HEK293 (cell line): ENCODE measurements around the gene ACKR4.

Experiments
- CTCF ChIA-PET: fragments of 350-600 bp; formaldehyde crosslinking; extraction: SDS; loops from one replicate; lab custom pipeline; 2021; ENCODE audit warnings: antibody characterized with exemption; lab: Yijun Ruan, JAX
- POLR2A ChIA-PET: fragments of 300-600 bp; formaldehyde crosslinking; extraction: SDS; loops from one replicate; lab custom pipeline; 2020; ENCODE audit warnings: antibody characterized with exemption, inconsistent platforms; lab: Yijun Ruan, JAX
- H3K27ac ChIP-seq: fragments of 200-500 bp; sonication (Bioruptor generic); 2 replicates; pipeline ENCODE4 v1.5.1; 2014; ENCODE audit warnings: low read depth, low read length, control low read depth, inconsistent platforms; ENCODE audit errors: extremely low read depth
- H3K36me3 ChIP-seq, 2 experiments: fragments of 200-500 bp in 1 of 2; sonication (Bioruptor generic) in 1 of 2; 1 replicate in 1 of 2; 2 replicates in 1 of 2; pipeline ENCODE4 v1.5.1; 2014 to 2017; ENCODE audit warnings: inconsistent platforms in 2 of 2, low read length in 2 of 2; ENCODE audit not compliant: control insufficient read depth in 2 of 2, insufficient read depth in 1 of 2
- H3K4me1 ChIP-seq: fragments of 200-500 bp; sonication (Bioruptor generic); 2 replicates; pipeline ENCODE4 v1.5.1; 2014; ENCODE audit warnings: mild to moderate bottlenecking, low read length, inconsistent platforms; ENCODE audit not compliant: control insufficient read depth, insufficient read depth
- H3K4me3 ChIP-seq: 2 replicates; pipeline ENCODE4 v1.5.1; 2011; ENCODE audit warnings: low read depth, mild to moderate bottlenecking, control low read depth, low read length, moderate library complexity
- H3K9me3 ChIP-seq: fragments of 200-500 bp; sonication (Bioruptor generic); 2 replicates; pipeline ENCODE4 v1.5.1; 2014; ENCODE audit warnings: low read depth, low read length, inconsistent platforms; ENCODE audit not compliant: control insufficient read depth, insufficient read depth
- ATF2 ChIP-seq: fragments of 450-650 bp; formaldehyde crosslinking; IDR thresholded peaks from 2 replicates; pipeline ENCODE4 v1.5.1; 2016; ENCODE audit warnings: missing biosample characterization, missing genetic modification characterization, low read depth
- FEZF1 ChIP-seq: fragments of 450-650 bp; formaldehyde crosslinking; IDR thresholded peaks from 2 replicates; pipeline ENCODE4 v1.5.1; 2016; ENCODE audit warnings: missing biosample characterization, missing genetic modification characterization
- HOXC10 ChIP-seq: sonication (generic); formaldehyde crosslinking; IDR thresholded peaks from 2 replicates; pipeline ENCODE4 v1.8.1; 2023; ENCODE audit warnings: mild to moderate bottlenecking, missing genetic modification reagents
- INSM2 ChIP-seq: fragments of 450-650 bp; formaldehyde crosslinking; IDR thresholded peaks from 2 replicates; pipeline ENCODE4 v1.5.1; 2016; ENCODE audit warnings: missing biosample characterization, missing genetic modification characterization
- OSR2 ChIP-seq: fragments of 450-650 bp; formaldehyde crosslinking; IDR thresholded peaks from 2 replicates; pipeline ENCODE4 v1.5.1; 2016; ENCODE audit warnings: missing biosample characterization, missing genetic modification characterization
- PRDM6 ChIP-seq: fragments of 450-650 bp; formaldehyde crosslinking; IDR thresholded peaks from 2 replicates; pipeline ENCODE4 v1.5.1; 2017; ENCODE audit warnings: missing biosample characterization, missing genetic modification characterization
- SALL2 ChIP-seq: fragments of 450-650 bp; formaldehyde crosslinking; IDR thresholded peaks from 2 replicates; pipeline ENCODE4 v1.5.0; 2017; ENCODE audit warnings: missing biosample characterization, mild to moderate bottlenecking, missing genetic modification characterization, borderline replicate concordance
- WT1 ChIP-seq: fragments of 450-650 bp; formaldehyde crosslinking; IDR thresholded peaks from 2 replicates; pipeline ENCODE4 v1.5.1; 2016; ENCODE audit warnings: missing biosample characterization, missing genetic modification characterization
- ZBTB20 ChIP-seq: fragments of 450-650 bp; formaldehyde crosslinking; IDR thresholded peaks from 2 replicates; pipeline ENCODE4 v1.5.1; 2016; ENCODE audit warnings: missing biosample characterization, missing genetic modification characterization
- ZBTB48 ChIP-seq: fragments of 450-650 bp; formaldehyde crosslinking; IDR thresholded peaks from 2 replicates; pipeline ENCODE4 v1.5.1; 2016; ENCODE audit warnings: missing biosample characterization, missing genetic modification characterization
- ZBTB49 ChIP-seq: fragments of 450-650 bp; formaldehyde crosslinking; IDR thresholded peaks from 2 replicates; pipeline ENCODE4 v1.5.1; 2016; ENCODE audit warnings: missing biosample characterization, missing genetic modification characterization, low read depth
- ZFP37 ChIP-seq: fragments of 450-650 bp; formaldehyde crosslinking; IDR thresholded peaks from 2 replicates; pipeline ENCODE4 v1.5.1; 2016; ENCODE audit warnings: missing biosample characterization, missing genetic modification characterization
- ZFP69B ChIP-seq: fragments of 450-650 bp; formaldehyde crosslinking; IDR thresholded peaks from 2 replicates; pipeline ENCODE4 v1.5.1; 2016; ENCODE audit warnings: missing biosample characterization, missing genetic modification characterization
- ZNF114 ChIP-seq: fragments of 450-650 bp; formaldehyde crosslinking; IDR thresholded peaks from 2 replicates; pipeline ENCODE4 v1.5.0; 2017; ENCODE audit warnings: missing biosample characterization, missing genetic modification characterization
- ZNF138 ChIP-seq: fragments of 450-650 bp; formaldehyde crosslinking; IDR thresholded peaks from 2 replicates; pipeline ENCODE4 v1.5.1; 2016; ENCODE audit warnings: missing biosample characterization, missing genetic modification characterization, borderline replicate concordance
- ZNF140 ChIP-seq: fragments of 450-650 bp; formaldehyde crosslinking; IDR thresholded peaks from 2 replicates; pipeline ENCODE4 v1.5.1; 2016; ENCODE audit warnings: missing biosample characterization, missing genetic modification characterization
- ZNF155 ChIP-seq: fragments of 450-650 bp; formaldehyde crosslinking; IDR thresholded peaks from 2 replicates; pipeline ENCODE4 v1.5.1; 2016; ENCODE audit warnings: missing biosample characterization, missing genetic modification characterization
- ZNF174 ChIP-seq: fragments of 450-650 bp; formaldehyde crosslinking; IDR thresholded peaks from 2 replicates; pipeline ENCODE4 v1.5.0; 2017; ENCODE audit warnings: missing biosample characterization, mild to moderate bottlenecking, missing genetic modification characterization
- ZNF23 ChIP-seq: fragments of 450-650 bp; formaldehyde crosslinking; IDR thresholded peaks from 2 replicates; pipeline ENCODE4 v1.5.1; 2016; ENCODE audit warnings: missing biosample characterization, missing genetic modification characterization, borderline replicate concordance
- ZNF239 ChIP-seq: fragments of 450-650 bp; formaldehyde crosslinking; IDR thresholded peaks from 2 replicates; pipeline ENCODE4 v1.5.1; 2016; ENCODE audit warnings: missing biosample characterization, missing genetic modification characterization
- ZNF335 ChIP-seq: fragments of 450-650 bp; formaldehyde crosslinking; conservative IDR thresholded peaks from 2 replicates; pipeline ENCODE4 v1.5.1; 2016; ENCODE audit warnings: missing biosample characterization, missing genetic modification characterization
- ZNF37A ChIP-seq: fragments of 450-650 bp; IDR thresholded peaks from 2 replicates; pipeline ENCODE4 v1.5.1; 2018; ENCODE audit warnings: missing biosample characterization, missing genetic modification characterization
- ZNF416 ChIP-seq: fragments of 450-650 bp; formaldehyde crosslinking; IDR thresholded peaks from 2 replicates; pipeline ENCODE4 v1.5.1; 2016; ENCODE audit warnings: missing biosample characterization, missing genetic modification characterization
- ZNF501 ChIP-seq: fragments of 450-650 bp; formaldehyde crosslinking; IDR thresholded peaks from 2 replicates; pipeline ENCODE4 v1.5.1; 2016; ENCODE audit warnings: missing biosample characterization, missing genetic modification characterization
- ZNF521 ChIP-seq: fragments of 450-650 bp; formaldehyde crosslinking; IDR thresholded peaks from 2 replicates; pipeline ENCODE4 v1.5.1; 2017; ENCODE audit warnings: missing biosample characterization, mild to moderate bottlenecking, missing genetic modification characterization
- ZNF624 ChIP-seq: fragments of 450-650 bp; formaldehyde crosslinking; IDR thresholded peaks from 2 replicates; pipeline ENCODE4 v1.5.1; 2017; ENCODE audit warnings: missing biosample characterization, missing genetic modification characterization
- ZNF626 ChIP-seq: fragments of 450-650 bp; sonication (Bioruptor Pico); formaldehyde crosslinking; IDR thresholded peaks from 2 replicates; pipeline ENCODE4 v1.5.1; 2018; ENCODE audit warnings: missing biosample characterization, missing genetic modification characterization, inconsistent platforms
- ZSCAN4 ChIP-seq: fragments of 450-650 bp; formaldehyde crosslinking; IDR thresholded peaks from 2 replicates; pipeline ENCODE4 v1.5.1; 2017; ENCODE audit warnings: missing biosample characterization, missing genetic modification characterization

ACKR4 gene

GRCh38 chr3:132594498-132594897, 2.6 kb upstream of the ACKR4 start (continued):
- TF ChIP-seq ZNF138 (tag by site-specific recombination), result no peak
- no peak for TF ChIP-seq ZBTB48 (tag by site-specific recombination)
- no peak for TF ChIP-seq ZBTB20 (tag by site-specific recombination)

- POLR2A ChIA-PET, result no interaction called here
- Histone ChIP-seq H3K36me3 (peaks cover 0 to 7% of the 10 kb centered on the region in 2 experiments; a peak in 1 of 3 replicates), H3K9me3 (no peaks in the 10 kb centered on the region), H3K27ac (no peak overlapping the region), H3K4me1 (no peaks in the 10 kb centered on the region)
- no peak for TF ChIP-seq SALL2
- TF ChIP-seq ZNF114 (tag by site-specific recombination), result no peak
- TF ChIP-seq ZNF239 (tag by site-specific recombination), result no peak
- no peak for TF ChIP-seq ZBTB49 (tag by site-specific recombination)
- no peak for TF ChIP-seq ZNF140 (tag by site-specific recombination)
- TF ChIP-seq ZNF335 (tag by site-specific recombination), result no peak
- TF ChIP-seq WT1, result no peak
- no peak for TF ChIP-seq ZNF155 (tag by site-specific recombination)
- TF ChIP-seq ZNF501 (tag by site-specific recombination), result no peak
- no peak for TF ChIP-seq ZNF23 (tag by site-specific recombination)
- TF ChIP-seq HOXC10 (CRISPR knock-in tag), result no peak
- TF ChIP-seq FEZF1 (tag by site-specific recombination), result no peak
- TF ChIP-seq ZNF626 (tag by site-specific recombination), result no peak
- TF ChIP-seq ZNF174, result no peak
- TF ChIP-seq ZSCAN4, result no peak
- TF ChIP-seq ZNF624 (tag by site-specific recombination), result no peak
- TF ChIP-seq INSM2 (tag by site-specific recombination), result no peak
- TF ChIP-seq, all 188 proteins: peak for 0
- CTCF ChIA-PET, result interaction anchor here (1.0 to 1.6 kb wide), 2 partner anchors 47 to 59 kb away, joined by 3 read pairs; no protein-coding TSS in a partner anchor
- no peak overlapping the region for H3K4me3 ChIP-seq
Observed at GRCh38 chr3:132595014-132595413, 2.1 kb upstream of the ACKR4 start.

- ChIA-PET POLR2A (no interaction called here), CTCF (interaction anchor here (0.6 kb wide), 1 partner anchor 427 kb away, joined by 3 read pairs; no protein-coding TSS in a partner anchor)
- Histone ChIP-seq H3K4me1 (no peaks in the 10 kb centered on the region), H3K36me3 (peaks cover 0 to 7% of the 10 kb centered on the region in 2 experiments; a peak in 1 of 3 replicates), H3K9me3 (no peaks in the 10 kb centered on the region), H3K4me3 (no peak overlapping the region), H3K27ac (no peak overlapping the region)
- TF ChIP-seq PRDM6 (tag by site-specific recombination), result no peak
- TF ChIP-seq ZNF37A (tag by site-specific recombination), result no peak
- TF ChIP-seq ZNF155 (tag by site-specific recombination), result no peak
- TF ChIP-seq OSR2, result no peak
- no peak for TF ChIP-seq ZNF521 (tag by site-specific recombination)
- no peak for TF ChIP-seq ZFP69B (tag by site-specific recombination)
- TF ChIP-seq ZNF140 (tag by site-specific recombination), result no peak
- TF ChIP-seq ZFP37 (tag by site-specific recombination), result no peak
- no peak for TF ChIP-seq ATF2 (tag by site-specific recombination)
- no peak for TF ChIP-seq ZNF416
- TF ChIP-seq WT1, result no peak
Observed at GRCh38 chr3:132596326-132596725, 744 bp upstream of the ACKR4 start.
